Measurements from ENCODE around the gene GPR158.

GPR158 gene

GRCh38 chr10:25646371-25646770 lies 471.6 kb downstream of the GPR158 start:
- no peak for TF ChIP-seq CTCF (IDR thresholded peaks at IDR 0.05; ENCODE audit: low read depth, low read length)
- H3K4me3 ChIP-seq (ENCODE audit: low read depth, low read length) = no peak overlapping the region

- no peak overlapping the region for H3K4me3 ChIP-seq (ENCODE audit: low read depth, low read length)
- no peak for TF ChIP-seq CTCF (IDR thresholded peaks at IDR 0.05; ENCODE audit: low read depth, low read length)
Measured at GRCh38 chr10:25651534-25651933, 476.7 kb downstream of the GPR158 start.
